IPS DF 19.7 (cell line): ENCODE measurements around the gene CREB3L2.
"Not testable (repeated sequence)": the region's sequence is repeated elsewhere in the genome, so short reads cannot be mapped to it uniquely, and the experiment has no call there.

Source experiments
- DNase-seq: peaks from one replicate; pipeline ENCODE4 v3.0.0-alpha.2; 2013; ENCODE audit warnings: low read depth, low spot score

CREB3L2 gene

DNA sequence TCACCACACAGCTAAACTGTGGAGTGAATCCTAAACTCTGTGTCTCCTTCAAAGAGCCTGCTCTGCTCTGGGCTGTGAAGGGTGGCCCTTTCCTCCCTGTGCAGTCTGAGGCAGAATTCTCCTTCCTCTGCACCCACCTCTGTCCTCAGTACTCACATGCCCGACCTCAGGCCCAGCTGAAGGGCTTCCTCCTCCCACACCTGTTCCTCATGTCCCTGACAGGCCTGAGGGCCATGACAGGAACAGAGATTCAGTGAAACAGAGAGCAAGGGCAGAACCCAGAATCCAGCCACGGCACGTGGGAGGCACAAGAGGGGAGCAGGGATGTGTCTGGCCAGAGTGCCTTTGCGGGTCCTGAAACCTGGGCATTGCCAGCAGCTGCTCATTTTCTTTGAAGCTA is 13.9 kb downstream of the CREB3L2 start:
- DNase-seq, result no peak

DNA sequence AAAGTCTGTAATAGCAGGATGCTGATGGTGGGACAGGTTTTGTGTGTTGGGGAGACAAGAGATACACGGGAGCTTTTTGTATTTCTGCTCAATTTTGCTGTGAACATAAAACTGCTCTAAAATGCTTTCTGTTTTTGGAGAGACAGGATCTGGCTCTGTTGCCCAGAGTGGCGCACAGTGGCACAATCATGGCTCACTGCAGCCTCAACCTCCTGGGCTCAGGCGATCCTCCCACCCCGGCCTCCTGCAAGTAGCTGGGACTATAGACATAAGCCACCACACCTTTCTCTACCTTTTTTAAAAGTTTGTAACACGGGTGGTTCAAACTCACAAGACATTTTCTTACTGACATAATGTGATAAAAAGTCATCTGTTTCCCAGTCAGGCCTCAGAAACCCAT is 14.3 kb downstream of the CREB3L2 start:
- DNase-seq, result no peak

DNA sequence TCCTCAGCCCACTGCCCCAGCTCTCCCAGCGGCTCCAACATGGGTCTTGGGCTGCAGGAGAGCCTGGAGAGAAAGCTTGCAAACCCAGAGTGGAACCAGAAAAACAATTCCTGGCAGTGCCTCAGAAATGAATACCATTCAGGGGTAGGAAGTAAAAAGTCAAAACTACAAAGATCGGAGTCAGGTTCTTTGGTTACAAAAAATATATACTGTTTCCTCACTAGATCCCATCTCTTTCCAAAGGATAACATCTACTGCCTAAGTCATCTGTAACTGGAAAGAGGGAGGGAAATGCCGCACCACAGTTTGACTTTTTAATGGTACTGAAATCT is 14.9 kb downstream of the CREB3L2 start:
- no peak for DNase-seq

DNA sequence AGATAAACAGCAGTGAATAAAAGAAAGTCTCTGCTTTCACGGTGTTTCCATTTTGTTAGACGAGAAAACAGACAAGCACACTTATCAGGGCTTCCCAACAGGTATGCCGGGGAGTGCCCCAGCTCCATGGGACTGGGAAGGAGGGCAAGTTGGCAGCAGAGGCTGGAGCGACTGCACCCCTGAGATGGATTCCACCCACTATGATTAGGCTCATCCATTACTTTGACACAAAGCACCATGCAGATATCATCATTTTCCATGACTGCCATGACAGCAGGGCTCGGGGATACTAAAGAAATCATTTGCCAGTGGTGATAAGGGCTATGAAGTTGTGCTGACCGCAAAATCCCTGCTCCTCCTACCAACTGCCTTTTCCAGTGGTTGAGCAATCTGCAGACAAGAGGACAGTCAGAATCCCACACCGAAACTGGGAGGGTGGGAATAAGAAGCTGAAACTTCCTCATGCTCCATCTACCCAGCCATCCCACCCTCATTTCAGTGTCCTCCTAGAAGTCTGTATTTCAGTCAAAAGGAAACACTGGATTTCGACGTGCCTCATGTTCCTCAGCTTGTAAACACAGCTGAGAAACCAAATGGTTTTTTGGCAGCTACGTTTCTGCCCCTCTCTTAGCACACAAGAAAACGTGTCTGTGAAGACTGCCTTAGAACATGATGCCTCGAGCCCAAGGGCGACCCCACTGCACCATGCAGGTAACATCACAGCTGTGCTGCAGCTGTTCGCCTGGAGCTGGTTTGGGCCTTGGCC is 15.5 kb downstream of the CREB3L2 start:
- no peak for DNase-seq

DNA sequence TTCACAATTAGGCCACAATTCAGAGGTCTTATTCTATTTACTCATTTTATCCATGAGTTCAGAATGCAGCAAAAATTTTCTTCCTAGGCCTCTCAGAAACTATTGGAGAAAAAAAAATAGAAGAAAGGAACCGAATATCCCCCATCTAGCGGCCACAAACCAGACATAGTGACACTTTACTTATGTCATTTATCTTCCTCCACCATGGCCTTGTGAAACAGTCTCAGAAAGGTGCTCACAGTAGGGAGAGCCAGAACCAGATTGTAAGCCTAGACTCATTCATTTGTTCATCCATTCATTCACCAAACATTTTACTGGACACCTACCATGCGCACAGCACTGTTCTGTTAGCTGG is 16.0 kb downstream of the CREB3L2 start:
- no peak for DNase-seq

DNA sequence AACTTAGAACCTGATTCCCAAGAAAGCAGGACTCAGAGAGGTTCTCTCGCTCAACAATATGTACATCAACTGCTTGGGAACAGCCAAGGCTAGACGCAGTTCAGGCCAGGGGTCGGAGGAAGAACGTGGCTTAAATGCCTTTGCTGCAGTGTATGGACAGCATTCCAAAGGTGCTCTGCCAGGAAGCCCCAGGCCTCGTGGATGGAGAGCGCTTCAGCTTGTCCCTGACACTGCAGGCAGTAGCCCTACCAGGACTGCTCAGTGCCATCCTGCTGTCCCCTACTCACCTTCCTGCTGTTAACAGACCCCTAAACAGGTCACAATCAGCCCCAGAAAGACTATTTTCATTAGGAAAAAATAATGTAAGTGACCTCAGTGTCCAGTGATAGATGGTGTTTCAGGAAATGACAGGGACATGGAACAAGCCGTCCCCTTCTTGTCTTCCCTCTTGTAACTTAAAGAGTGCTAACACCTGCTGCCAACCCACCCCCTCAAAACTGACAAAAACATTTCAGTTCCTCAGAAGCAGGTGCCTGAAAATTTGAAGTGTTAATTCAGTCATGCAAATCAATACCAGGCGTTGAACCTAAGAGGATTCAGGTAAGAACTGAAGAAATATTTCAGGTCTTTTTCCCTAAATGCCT is 16.5 kb downstream of the CREB3L2 start:
- DNase-seq, result no peak

DNA sequence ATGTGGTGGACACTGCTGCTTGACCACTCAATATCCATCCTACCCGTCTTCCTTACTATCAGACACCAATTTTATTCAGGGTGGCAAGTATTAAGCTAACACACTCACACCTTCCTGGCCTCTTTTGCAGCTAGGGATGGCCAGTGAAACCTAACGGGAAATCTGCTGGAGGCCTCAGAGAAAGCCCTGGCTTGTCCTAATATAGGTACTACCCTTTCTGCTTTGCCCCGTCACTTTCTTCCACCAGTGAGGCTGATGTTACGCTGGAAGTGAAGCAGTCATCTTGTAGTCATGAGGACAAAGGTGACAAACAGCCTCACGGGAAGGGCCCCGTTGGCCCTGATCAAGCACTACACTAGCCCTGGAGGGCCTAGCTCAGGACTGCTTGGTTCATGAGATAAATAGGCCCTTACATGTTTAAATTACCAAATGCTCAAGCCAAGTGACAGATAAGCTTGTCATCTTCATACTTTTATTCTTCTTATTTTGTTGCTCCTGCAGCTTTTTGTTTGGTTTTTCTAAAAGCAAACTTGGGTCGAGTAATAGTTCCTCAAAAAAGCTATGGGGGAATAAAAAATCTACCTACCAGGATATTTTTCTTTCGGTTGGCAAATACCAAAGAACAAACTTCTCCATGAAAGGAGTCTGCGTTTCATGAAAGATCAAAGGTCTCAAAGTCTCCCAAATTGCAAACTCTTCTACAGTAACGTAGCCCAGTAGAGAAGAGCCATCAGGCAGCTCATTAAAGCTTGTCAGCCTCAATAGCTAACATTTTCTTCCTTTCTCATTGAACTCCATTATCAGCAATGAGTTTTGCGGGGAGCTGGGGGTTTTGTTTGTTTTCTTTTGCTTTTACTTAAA is 17.5 kb downstream of the CREB3L2 start:
- DNase-seq, result no peak

DNA sequence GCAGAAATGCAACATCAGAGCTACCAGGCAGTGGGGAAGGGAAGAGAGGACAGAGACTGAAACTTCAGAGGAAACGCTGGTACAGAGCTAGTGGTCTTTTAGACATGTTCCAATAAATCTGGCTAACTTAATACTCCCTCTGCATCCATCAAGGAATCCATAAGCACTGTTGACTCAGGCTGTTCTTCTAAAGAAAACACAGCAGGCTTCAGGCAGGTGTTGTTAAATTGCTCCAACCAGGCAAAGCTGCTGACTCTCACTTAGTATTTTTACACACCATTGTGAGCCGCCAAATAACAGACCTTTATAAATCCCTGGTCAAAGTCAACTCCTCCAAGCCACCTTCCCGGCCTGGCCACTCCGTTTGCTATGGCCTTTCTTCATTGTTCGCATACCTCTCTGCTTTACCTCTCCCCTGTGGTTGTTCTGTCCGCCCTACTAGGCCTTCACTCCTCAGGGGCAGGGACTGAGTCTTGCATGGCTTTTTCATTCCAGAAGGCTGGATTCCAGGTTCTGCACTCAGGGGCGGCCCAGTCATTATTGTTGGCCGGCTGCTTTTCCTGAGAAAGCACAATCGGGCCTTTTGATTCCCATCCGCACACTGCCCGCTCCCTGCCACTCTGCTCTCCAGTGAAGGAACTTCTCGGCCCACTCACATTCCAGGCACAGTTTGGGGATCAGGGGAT is 18.4 kb downstream of the CREB3L2 start:
- no peak for DNase-seq

DNA sequence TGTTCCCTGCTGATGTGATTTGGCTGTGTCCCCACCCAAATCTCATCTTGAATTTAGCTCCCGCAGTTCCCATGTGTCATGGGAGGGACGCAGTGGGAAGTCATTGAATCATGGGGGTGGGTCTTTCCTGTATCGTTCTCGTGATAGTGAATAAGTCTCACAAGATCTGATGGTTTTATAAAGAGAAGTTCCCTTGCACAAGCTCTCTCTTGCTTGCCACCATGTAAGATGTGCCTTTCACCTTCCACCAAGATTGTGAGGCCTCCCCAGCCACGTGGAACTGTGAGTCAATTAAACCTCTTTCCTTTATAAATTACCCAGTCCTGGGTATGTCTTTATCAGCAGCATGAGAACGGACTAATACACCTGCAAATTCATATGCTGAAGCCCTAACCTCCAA is 19.5 kb downstream of the CREB3L2 start:
- DNase-seq, result not testable (repeated sequence)

DNA sequence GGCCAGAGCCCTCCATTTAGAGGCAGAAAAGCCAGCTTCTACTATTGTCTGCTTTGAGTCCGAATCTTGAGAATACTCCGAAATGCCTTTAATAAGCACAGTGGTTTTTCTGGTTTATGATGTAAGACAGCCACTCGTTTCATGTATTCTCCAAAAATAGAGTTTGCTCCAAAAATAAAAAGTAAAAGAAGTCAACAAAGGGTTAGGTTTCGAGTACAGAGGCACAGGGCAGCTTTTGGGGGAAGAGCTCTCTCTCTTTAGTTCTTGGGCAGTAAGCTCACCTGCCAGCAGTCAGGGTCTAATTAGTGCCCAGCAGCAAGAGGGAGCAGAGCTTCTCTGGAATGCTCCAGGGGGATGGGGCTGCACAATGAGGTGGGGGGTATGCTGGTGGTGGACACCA is 20.2 kb downstream of the CREB3L2 start:
- no peak for DNase-seq

DNA sequence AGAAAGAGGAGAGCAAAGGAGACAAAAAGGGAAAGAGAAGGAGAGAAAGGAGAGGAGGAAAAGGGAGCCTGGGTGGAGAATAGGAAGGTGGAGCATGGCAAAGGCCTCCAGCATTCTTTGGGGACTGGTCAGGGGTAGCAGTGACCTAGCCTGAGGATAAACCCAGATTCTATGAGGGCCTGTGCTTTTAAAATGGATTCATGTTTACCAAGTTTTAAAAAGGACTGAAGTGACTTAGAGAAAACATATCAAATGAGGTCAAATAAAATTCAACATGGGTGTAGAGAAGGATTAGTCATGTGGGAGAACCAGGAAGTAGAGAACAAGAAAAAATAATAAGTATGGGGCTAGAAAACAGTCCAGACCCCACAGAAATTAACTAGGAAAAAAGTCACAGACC is 20.7 kb downstream of the CREB3L2 start:
- DNase-seq, result no peak

DNA sequence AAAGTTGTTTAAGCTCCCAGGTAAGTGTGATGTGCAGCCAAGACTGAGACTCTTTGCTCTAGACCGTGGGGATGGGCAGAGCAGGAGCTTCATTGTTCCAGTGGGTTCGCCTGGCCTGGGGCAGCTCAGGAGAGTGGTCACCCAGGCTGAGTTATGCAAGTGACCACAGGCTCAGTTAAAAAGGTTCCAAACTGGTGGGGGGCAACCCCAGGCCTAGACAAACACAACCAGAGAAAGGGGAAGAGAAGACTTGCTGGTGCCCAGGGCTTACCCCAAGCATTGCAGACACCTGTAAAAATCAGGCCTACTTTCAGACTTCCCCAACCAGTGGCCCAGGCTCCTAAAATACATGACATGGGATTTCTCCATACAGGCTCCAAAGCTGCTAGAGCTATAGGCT is 21.6 kb downstream of the CREB3L2 start:
- no peak for DNase-seq

DNA sequence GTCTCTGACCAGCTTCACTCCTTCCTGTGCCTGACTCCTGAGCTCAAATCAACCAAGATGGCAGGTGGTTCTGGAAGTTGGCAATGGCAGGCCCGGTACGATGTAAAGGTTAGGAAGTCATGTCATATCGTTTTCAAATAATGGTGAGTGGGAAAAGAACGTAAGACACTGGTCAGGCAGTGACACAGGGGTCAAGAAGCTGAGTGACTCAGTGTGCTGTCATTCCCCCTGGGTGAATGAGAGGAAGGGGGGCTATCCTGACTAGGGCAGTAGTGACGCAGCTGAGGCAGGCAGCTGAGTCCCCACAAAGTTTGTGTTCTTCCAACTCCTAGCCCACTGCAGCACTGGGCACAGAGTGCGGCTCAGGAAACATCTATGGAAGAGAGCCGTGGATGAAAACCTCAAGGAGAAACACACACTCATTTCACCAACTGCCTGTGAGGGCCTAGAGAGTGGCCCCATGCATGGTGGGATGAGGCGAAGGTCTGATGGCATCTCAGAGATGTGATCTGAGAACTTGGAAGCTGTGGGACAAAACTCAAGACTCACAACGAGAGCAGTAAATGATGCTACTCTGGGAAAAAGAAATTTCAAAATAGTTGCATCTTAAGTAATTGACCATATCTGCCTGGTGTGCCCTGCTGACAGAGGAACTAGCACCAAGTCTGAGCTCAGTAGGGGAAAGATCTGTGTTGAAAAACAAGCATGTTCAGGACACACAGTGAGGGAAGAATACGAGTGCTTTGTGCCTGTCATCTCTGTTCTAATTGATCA is 23.2 kb downstream of the CREB3L2 start:
- DNase-seq, result no peak

DNA sequence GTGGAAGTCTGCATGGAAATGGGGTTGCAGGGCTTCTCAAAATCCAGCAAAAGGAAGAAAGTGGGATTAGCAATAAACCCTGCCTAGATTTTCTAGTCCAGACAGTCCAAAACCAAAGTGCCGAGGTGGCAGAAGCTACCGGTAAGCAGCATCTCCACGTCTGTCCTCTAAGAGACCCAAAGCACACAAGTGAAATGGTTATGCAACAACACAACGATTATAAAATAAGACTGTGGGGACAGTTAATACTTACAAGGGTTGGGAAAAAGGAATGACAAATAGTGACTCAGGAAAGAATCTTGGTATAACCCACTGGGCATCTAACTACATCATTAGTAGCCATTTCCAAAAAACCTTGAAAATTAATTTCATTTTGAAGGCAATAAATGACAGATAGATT is 24.7 kb downstream of the CREB3L2 start:
- no peak for DNase-seq

DNA sequence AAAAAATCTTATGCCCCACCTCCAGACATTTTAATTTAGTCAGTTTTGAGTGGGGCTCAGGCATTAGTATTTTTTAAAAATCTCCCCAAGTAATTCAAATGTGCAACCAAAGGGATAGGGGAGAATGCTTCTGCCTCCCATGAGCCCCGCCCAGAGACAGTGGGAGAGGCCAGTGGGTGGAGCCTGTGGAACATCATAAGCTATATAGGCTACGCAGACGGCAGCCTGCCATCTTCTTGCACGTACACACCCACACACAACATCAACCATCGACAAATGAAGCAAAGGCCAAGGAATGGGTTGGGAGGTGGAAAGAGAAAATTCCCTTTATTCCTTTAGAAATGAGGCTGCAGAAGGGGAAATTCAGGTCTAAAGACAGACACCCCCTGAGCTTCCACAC is 25.2 kb downstream of the CREB3L2 start:
- DNase-seq, result no peak

DNA sequence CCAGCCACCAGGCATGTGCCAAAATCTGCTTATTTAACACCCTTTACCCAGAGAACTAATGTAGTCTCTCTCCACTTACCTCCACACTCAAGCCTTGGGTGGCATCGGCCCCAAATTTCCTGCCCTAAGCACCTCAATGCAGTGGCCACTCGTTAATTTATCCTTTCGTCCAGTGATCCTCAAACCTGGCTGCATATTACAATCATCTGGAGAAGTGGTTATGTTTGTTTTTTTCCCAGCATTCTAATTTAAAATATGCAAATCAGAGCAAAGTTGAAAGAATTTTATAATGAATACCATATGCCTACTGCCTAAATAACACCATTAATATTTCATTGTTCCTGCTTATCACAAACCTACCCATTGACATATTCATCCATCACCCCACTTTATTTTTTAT is 25.7 kb downstream of the CREB3L2 start:
- DNase-seq, result no peak

DNA sequence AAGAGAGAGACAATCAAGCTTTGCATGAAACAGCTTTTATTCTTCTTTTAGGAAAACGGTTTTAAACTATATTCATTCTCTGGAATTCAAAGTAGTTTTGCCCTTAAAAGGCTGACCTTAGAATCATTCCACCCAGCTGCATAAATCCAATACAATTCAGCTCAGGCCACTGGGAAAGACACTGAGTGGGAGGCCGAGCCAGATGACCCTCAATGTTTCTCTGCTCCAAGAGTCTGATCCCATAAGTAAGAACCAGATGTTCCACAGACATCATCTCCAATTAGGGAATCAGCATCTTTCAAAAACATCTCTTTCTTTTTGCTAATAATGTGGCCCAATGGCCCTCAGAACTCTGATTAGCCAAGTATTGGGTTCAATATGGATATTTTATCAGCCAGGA is 26.1 kb downstream of the CREB3L2 start:
- no peak for DNase-seq

DNA sequence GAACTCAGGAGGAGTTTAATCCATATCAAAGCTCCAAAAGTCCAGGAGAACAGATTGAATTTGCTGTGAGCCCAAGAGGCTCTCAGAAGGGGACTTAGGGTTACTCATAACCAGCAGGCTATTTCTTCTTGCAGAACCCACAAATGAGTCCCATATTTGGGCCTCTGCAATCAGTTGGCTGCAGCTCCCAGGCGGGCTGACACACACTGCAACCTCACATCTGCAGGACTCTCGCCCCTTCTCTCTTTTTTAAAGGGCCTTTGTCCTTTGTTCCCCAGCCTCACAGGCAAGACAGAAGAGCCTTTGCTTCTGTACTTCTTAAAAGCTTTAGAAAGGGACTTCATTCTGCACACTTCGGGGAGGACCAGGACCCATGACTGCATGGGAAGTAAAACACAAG is 26.7 kb downstream of the CREB3L2 start:
- DNase-seq, result no peak

DNA sequence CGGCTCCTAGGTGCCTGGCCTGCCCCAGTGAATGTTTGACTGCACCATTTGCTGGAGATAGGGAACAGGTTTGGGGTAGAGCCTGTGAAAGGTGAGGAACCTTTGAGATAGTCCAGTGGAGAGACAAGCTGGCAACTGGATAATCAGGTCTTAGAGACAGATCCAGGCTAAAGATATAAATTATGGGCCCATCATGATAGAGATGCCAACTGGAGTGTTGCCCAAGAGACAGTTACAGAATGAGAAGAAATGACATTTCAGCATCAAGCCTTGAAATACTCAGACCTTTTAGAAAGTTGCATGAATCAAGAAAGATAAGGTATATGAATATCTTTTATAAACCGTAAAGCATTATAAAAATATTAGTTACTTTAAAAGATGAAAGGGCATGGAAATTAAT is 27.1 kb downstream of the CREB3L2 start:
- no peak for DNase-seq

DNA sequence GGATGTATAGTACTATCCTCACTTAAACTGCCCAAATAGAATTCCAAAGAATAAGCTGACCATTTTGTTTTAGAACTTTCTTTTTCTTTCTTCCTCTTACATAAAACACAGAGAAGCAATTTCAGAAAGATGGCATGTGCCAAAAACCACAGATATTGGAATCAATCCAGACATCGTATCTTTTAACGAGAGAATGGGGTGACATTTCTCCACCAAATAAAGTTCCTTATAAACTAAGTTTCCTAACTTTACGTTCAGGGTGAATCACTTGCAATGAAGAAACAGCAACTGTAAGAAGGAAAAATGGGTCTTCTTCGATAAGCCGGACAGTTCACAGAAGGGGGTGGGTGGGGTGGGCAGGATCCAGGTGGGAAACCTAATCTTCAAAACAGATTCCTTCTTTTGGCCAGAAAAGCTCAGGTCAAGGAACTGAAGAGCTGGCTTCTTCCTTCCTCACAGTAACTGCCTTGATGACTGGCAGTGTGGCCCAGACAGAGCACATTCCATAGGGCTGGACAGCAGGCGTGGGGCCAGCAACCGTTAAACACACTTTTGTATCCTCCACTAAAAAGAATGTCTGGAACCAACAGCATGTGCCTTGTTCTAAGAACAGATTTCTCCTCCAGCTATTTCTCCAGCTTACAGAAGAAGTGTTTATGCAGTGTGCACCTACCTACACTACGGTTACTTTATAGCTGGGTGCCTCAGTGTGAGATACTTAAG is 31.5 kb downstream of the CREB3L2 start:
- no peak for DNase-seq

DNA sequence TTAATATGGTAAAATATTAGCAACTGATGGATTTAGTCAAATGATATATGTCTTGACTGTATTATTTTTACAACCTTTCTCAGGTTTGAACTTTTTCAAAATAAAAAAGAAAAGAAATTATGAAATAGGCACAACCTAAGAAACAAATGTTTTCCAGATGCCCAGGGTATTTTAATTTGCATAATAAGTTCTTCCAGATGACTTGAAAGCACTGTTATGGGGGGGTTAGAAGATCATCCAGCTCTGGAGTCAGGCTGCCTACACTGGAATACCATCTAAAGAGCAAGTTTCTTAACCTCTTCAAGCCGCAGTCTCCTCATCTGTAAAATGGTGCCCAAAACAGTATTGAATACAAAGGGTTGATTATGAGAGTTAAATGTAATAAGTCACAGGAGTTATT is 32.1 kb downstream of the CREB3L2 start:
- DNase-seq, result no peak
